Ramos (cell line): ENCODE results near the gene AZIN2.
"Not testable (repeated sequence)": the region's sequence is repeated elsewhere in the genome, so short reads cannot be mapped to it uniquely, and the experiment has no call there.

Experiments
- in situ Hi-C: fragments of 300-500 bp; cut with MboI; formaldehyde crosslinking; loops from one replicate; pipeline ENCODE4 v1.14.3; 2022; ENCODE audit warnings: low sequenced_read_pairs; ENCODE audit not compliant: unreplicated experiment

Gene AZIN2

DNA sequence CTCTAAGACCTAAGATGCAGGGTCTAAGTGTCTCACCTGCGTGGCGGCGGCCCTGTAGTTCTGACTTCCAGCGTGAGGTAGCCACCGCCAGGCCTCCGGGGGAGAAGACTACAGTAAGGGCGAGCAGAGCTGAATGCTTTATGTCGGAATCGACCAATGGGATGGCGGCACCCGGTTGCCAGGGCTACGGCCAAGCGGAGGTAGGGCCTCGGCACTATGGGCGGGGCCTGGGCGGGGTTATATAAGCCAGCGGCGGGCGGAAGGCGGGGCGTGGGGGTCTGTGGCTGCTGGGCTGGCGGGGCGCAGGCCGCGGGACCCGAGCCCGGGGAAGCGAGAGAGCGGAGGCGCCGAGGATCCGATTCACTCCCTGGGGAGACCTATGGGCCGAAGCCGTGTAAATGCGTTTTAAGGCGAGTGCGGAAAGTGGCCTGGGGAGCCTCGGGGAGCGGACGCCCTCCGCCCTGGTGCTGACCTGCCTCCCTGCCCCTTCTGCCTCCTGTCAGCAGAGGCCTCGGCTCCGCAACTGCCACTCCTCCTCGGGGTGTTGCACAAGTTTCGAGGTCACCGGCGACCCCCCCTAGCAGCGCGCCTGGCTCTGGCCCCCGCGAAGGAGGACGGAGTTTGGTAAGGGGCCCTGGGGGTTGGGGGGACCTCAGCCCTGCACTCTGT lies at the start of gene AZIN2:
AZIN2 (plus strand) TSS at position 269 of the 669 bp plus-strand sequence. CDS start 1,097 bp downstream, outside the sequence.
- in situ Hi-C loops, result loop anchor here (10.0 to 25.0 kb wide), 3 partner anchors 206 to 636 kb away; partner anchors contain the start of genes FNDC5 and SYNC

DNA sequence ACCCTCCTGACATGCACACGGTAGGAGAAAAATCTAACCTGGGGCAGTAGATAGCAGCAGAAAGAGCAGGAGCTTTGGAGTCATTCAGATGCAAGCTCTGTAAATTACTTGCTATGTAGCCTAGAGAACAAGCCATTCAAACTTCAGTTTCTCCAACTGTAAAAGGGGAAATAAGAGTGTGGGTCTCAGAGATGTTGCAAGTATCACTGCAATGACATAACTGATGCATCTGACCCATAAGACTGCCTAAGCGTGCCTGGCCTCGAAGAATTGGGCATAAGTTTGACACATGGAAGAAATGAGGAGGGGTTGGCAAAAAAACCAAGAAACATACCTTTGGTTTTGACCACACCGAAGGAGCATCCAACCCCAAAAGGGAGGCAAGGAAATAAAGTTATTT lies 49.4 kb upstream of the AZIN2 start:
- in situ Hi-C loops, result no loop called here

- in situ Hi-C loops, result no loop called here
Measured at GRCh38 chr1:33032126-33032869, 48.7 kb upstream of the AZIN2 start.

GRCh38 chr1:33036051-33036525 lies 44.9 kb upstream of the AZIN2 start:
- in situ Hi-C loops, result no loop called here

GRCh38 chr1:33036526-33037503 lies 44.1 kb upstream of the AZIN2 start, which contains the start of gene AK2:
Gene AK2 (minus strand): TSS chr1:33036883. CDS start chr1:33036828, 55 bp downstream.
- in situ Hi-C loops, result no loop called here

- in situ Hi-C loops, result no loop called here
Measured at GRCh38 chr1:33039840-33040239, 41.1 kb upstream of the AZIN2 start.

DNA sequence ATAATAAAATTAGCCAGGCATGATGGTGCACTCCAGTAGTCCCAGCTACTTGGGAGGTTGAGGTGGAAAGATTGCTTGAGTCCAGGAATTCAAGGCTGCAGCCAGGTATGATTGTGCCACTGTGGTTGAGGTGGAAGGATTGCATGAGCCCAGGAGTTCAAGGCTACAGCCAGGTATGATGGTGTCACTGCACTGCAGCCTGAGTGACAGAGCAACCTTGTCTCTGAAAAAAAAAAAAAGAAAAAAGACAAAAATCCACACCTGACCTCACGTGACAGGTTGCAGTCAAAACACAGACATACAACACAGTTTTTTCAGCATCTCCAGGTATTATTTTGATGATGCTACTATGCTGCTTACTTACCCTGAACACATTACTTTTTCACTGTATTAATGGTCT lies 39.9 kb upstream of the AZIN2 start:
- in situ Hi-C loops, result no loop called here

DNA sequence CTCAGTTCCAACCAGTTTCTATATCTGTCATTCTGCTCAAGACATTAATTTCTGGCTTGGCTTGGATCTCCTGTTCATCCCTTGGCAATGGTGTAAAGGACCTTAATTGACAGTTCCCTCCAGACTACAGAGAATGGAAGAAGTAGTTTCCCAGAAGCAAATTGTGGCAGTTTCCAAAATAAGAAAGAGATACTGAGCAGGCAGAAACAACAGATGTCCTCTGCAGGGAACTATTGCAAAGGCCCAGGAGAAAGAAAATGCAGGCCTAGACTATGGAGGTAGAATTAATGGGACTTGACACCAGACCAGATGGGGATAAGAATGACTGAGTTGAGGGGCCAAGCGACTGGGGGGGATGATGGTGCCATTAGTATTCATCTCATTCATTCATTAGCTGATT lies 38.1 kb upstream of the AZIN2 start:
- in situ Hi-C loops, result no loop called here

DNA sequence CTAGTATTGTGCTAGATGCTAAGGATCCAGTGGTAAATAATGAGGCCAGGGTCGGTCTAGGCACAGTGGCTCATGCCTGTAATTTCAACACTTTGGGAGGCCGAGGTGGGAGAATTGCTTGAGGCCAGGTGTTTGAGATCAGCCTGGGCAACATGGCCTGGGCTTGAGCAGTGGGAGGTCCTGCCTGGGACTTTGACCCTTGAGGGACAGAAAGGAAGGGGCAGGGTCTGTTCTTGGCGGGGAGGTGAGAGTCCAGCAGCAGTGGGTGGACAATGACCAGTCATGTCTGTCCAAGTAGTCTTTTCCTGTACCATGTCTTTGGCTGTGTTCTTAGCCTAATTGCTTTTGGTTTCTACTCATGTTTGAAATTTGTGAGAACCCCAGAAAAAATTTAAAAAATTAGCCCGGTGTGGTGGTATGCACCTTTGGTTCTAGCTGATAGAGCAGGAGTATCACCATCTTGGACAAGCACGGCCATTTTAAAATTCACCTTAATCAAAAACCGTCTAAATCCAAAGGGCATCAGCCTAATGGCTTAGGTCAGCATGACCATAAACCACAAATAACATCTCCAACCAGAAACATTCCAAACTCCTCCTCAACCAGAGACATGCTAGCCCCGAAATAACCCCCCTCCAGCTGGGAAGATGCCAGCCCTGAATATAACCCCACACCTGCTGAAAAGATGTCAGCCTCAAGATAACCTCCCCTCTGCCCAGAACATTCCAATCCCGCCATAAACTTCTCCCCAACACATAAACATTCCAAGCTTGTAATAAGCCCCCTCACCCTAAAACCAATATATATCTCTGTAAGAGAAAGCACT lies 37.5 kb upstream of the AZIN2 start:
- in situ Hi-C loops, result no loop called here

DNA sequence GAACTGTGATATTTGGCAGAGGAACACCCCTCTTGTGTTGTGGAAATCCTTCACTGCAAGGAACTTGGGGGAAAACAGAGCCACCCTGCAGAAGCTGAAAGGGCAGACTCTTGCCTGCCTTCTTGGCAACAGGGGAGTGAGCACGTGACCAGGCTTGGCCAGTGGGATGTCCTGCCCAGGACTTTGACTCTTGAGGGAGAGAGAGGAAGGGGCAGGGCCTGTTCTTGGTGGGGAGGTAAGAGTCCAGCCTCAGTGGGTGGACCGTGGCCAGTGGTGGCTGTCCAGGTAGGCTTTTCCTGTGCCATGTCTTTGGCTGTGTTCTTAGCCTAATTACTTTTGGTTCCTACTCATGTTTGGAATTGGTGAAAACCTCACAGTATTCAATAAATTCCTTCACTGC lies 35.7 kb upstream of the AZIN2 start:
- in situ Hi-C loops, result no loop called here

DNA sequence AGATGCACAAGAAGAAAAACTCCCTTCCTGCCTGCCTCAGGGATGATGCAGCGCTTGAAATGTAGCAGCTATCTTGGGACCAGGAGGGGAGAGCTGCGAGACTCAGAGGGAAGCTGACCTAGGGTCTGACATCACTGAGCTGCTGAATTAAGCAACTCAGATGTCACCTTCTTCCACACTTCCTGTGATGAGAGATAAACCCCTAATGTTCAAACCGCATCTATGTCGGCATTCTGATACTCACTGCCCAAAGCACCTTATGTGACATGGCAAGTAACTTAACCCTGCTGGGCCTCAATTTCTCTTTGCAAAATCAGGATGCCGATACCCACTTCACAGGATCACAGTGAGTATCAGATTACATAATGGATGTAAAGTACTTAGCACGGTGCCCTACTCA lies 35.1 kb upstream of the AZIN2 start:
- in situ Hi-C loops, result no loop called here

- in situ Hi-C loops, result not testable (repeated sequence)
Measured at GRCh38 chr1:33046234-33046633, 34.7 kb upstream of the AZIN2 start.

DNA sequence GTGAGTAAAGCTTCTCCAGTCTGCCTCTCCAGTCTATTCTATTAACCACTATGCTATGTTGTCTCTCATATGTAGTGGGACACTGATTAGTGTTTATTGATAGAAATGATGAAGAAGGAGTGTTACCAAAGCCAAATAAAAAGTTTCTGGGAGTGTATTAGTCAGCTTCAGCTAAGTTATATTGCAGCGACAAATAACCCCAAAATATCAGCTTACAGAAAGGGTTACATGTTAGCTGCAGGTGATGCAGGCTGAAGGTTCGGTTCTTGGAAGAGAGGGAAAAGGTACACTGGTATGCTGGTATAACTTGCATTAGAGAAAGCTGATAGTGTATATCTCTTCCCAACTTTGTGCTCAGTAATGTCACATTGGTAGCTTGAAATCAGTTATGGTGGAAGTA lies 33.7 kb upstream of the AZIN2 start:
- in situ Hi-C loops, result no loop called here

GRCh38 chr1:33047839-33048305 lies 33.1 kb upstream of the AZIN2 start:
- in situ Hi-C loops, result no loop called here

DNA sequence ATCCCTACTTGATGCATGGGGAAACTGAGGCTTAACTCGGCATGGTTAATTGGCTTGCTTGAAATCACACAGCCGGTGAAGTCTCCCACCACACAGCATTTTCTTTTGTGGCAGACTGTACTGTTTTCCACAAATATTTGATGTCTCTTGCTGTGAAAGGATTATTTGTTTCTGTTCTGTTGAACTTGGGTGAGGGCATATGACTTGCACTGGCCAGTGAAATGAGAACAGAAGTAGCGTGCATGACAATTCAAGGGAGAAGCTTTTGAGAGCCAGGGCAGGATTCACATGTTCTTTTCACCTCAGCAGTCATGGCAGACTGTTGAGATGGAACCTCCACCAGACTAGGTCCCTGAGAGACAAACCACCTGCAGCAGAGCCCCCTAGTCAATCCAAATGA lies 32.5 kb upstream of the AZIN2 start:
- in situ Hi-C loops, result no loop called here

- in situ Hi-C loops, result no loop called here
Measured at GRCh38 chr1:33049371-33049770, 31.6 kb upstream of the AZIN2 start.

DNA sequence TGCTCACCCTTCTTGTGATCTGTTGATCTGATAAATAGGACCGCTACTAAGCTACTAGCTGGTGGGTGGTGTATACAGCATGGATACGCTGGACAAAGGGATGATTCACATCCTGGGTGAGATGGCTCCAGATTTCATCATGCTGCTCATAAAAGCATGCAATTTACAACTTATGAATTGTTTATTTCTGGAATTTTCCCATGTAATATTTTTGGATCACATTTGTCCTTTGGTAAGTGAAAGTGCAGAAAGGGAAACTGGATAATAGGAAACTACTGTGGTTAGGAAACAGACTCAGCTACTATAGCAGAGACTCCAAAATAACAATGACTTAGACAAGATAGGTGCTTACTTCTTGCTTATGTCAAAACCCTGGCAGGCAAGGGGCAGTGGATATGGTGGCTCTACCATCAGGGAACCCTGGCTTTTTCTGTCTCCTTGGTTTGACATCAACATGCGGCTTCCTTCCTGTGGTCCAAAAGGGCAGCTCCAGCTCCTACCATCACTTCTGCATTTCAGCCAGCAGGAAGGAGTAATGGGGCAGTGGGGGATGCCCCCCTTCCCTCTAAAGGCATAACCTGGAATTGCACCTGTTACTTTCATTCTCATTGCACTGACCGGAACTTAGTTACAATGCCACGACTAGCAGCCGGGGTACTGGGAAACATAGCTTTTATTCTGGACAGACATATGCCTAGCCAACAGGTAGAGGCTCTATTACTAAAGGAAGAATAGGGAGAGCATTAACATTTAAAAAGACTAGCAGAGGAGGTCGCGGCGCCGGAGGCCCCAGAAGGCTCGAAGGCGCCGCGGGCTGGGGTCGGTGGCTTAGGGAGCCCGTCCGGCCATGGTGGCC lies 30.5 kb upstream of the AZIN2 start:
- in situ Hi-C loops, result no loop called here

DNA sequence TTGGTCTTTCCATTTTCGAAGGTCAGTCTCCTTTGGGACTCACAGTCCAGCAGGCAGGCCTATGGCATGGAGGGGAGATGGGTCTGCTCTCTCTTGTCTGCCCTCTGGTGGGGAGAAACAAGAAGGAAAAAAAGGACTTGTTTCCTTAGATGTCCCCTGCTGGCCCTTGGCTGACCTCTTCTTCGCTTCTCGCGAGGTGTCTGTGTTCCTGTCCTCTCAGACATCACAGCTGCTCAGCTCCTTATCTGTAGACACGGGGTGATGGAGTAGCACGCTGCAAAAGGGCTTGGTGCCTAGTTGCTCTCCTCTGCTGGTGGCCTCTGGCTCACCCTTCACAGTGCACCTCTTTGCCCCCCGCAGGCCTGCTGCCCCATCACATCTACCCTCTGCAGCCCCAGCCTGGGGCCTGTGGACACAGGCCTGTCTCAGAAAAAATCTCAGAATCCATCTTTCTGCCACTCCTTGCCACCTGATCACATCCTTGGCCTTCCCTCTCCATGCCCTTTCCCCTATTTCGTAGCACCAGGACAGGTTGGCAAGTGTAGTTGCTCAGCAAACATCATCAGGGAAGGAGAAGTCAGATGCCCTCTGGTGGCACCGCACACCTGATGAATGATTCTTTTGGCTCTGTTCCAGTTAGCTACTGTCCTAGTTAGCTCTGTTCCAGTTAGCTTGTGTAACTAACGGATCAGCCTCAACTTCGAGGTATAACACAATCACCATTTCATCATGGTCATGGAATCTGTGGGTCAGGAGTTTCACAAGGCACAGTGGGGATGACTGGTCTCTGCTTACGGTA lies 25.5 kb upstream of the AZIN2 start:
- in situ Hi-C loops, result loop anchor here (5.0 kb wide), 1 partner anchor 123 kb away; no protein-coding TSS in a partner anchor
